ENCODE results near the gene MYCBP2.
"Not testable (repeated sequence)": the region's sequence is repeated elsewhere in the genome, so short reads cannot be mapped to it uniquely, and the experiment has no call there.

Gene MYCBP2

GRCh38 chr13:77298426-77298825 lies 28.5 kb downstream of the MYCBP2 start:
- no peak for DNase-seq

DNA sequence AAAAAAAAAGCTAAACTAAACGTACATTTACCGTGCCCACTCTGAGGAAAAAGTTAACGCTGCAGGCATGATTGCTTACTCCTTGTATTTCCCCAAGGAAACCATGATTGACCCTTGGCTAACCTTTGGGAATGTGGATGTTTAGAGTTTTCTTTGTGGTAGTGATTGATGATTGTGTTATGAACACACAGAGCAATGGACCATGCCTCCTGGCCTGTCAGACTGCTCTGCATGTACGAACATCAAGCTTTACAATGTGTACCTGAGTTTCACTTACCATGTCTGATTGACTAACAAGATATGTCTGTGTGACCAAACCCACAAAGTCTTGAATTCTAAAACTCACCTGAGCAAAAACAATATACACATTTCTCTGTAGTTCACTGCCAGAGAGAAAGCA lies 35.1 kb downstream of the MYCBP2 start:
- DNase-seq = no peak

GRCh38 chr13:77290342-77290741 lies 36.6 kb downstream of the MYCBP2 start:
- DNase-seq = no peak

DNA sequence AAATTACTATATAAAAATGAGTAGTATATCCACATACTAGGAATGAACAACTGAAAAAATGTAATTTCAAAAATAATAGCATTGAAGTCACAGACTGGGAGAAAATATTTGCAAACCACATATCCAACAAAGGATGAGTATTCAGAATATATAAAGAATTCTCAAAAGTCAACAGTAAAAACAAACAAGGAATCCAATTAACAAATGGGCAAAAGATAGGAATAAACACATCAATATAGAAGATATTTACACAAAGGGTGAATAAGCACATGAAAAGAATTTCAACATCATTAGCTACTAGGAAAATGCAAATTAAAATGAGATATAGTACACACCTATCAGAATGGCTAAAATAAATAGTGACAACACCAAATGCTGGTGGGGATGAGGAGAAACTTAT lies 37.0 kb downstream of the MYCBP2 start:
- no peak for DNase-seq

DNA sequence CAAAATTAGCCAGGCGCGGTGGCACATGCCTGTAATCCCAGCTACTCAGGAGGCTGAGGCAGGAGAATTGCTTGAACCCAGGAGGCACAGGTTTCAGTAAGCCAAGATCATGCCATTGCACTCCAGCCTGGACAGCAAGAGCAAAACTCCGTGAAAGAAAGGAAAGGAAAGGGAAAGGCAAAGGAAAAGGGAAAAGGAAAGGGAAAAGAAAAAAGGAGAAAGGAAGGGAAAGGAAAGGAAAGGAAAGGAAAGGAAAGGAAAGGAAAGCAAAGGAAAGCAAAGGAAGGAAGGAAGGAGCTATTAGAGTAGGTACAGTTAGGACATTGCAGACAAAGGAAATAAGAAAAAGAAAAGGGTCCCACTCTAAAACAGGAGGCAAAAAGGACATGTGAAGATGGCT lies 41.3 kb downstream of the MYCBP2 start:
- DNase-seq = not testable (repeated sequence)

- DNase-seq = no peak
These were observed 41.8 kb downstream of the MYCBP2 start for GRCh38 chr13:77285098-77285497.

DNA sequence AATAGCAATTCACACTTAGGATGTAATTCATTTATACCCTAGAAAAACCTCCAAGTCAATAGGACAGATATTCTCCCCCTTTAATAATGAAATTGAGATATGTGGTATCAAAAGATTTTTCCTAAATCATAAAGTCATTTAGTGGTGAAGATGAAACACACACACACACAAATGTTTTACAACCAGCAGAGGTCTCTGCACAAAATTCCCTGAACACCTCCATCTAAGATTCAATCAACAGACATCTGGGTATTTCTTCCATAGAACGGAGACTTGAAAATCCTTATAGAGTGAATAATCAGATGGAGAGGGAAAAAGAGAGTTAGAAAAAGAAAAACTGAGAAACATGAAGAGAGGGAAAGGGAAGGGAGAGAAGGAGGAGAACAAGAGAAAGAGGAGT lies 52.8 kb downstream of the MYCBP2 start:
- DNase-seq = no peak

DNA sequence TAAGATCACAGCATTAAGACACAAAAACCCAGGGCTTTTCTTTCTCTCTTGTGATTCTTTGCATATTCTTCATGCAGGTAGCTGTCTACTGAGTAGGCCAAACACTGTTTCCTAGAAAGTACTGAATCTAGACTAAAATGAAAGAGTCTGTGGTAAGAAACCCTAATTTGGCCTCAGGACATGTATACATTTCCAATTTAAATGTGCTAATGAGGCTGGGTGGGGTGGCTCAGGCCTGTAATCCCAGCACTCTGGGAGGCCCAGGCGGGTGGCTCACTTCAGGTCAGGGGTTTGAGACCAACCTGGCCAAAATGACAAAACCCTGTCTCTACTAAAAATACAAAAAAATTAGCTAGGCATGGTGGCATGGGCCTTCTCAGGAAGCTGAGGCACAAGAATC lies 57.8 kb downstream of the MYCBP2 start:
- DNase-seq = no peak

DNA sequence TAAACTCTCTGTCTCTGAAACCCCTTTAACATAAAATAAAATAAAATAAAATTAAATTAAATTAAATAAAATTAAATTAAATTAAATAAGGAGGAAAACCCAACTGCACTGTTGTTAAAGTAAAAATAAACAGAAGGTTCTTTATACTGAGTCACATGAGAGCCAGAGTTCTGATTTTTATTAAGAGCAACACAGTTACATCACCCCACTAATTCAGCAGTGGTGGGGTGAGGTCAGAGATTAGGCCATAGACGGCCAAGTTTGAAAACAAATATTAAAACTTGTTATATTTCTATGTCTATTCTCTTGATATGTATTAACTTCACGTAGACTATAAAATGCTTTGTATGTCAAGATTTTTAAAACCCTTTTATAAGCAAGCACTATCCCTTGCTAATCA lies 59.5 kb downstream of the MYCBP2 start:
- DNase-seq = no peak

DNA sequence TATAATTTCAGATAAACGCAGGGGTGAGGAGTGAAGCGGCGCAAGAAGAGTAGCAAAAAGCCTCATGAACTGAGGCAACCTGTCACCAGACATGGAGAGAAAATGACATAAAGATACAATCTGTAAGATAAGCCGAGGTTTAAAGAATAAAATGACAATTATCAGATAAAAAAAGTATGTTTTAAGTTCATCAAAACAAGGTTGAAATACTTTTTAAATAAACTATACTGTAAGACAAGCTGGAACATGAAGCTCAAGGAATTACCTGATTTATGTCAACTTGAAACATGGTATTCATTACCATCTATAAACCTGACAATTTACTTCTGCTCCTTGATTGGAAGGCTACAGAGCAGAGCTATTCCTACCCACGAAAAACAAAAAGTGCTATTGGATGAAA lies 61.6 kb downstream of the MYCBP2 start:
- DNase-seq = no peak

- no peak for DNase-seq
These were observed 64.7 kb downstream of the MYCBP2 start for GRCh38 chr13:77262198-77262597.

DNA sequence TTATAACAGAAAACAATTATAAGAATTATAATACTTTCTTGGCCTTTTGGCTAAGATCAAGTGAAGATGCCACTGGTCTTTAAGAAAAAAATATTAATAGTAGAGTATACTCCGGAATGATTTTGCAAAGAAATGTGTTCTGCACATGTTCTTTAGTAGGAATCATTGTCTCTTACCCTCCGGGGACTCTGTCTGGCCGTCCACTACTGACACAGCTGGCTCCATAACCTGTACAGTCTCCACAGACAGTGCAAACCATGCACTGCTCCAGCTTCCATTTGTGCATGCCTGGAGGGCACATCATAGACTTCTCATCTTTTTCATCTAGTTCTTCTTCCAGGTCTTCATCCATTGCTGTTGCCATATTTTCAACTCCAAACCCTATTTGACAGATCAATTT lies 75.9 kb downstream of the MYCBP2 start:
- DNase-seq = no peak

- DNase-seq = not testable (repeated sequence)
These were observed 81.7 kb downstream of the MYCBP2 start for GRCh38 chr13:77245224-77245623.

GRCh38 chr13:77239312-77239711 lies 87.6 kb downstream of the MYCBP2 start:
- no peak for DNase-seq

GRCh38 chr13:77235456-77236022 lies 91.4 kb downstream of the MYCBP2 start:
- DNase-seq = no peak

DNA sequence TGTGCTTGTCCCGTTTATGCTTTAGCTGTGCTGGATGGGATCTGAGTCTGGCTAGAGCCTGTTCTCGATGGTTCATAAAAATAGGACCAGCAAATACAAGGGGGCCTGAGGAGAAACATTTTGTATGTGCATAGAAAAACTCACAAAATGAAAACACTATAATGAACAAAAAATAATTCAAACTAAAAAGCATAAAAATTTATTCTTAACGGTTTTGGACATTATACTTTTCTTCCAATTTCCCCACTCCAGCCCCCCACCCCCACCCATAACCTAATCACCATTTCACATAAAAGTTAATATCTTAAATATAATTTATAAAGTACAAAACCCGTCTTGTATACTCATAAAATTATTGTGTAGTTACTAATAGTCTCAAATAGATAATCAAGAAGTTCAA lies 93.7 kb downstream of the MYCBP2 start:
- DNase-seq = no peak

GRCh38 chr13:77230560-77230959 lies 96.3 kb downstream of the MYCBP2 start:
- DNase-seq = no peak

- DNase-seq = no peak
These were observed 100.9 kb downstream of the MYCBP2 start for GRCh38 chr13:77225946-77226345.

GRCh38 chr13:77222909-77223308 lies 104.0 kb downstream of the MYCBP2 start:
- no peak for DNase-seq

DNA sequence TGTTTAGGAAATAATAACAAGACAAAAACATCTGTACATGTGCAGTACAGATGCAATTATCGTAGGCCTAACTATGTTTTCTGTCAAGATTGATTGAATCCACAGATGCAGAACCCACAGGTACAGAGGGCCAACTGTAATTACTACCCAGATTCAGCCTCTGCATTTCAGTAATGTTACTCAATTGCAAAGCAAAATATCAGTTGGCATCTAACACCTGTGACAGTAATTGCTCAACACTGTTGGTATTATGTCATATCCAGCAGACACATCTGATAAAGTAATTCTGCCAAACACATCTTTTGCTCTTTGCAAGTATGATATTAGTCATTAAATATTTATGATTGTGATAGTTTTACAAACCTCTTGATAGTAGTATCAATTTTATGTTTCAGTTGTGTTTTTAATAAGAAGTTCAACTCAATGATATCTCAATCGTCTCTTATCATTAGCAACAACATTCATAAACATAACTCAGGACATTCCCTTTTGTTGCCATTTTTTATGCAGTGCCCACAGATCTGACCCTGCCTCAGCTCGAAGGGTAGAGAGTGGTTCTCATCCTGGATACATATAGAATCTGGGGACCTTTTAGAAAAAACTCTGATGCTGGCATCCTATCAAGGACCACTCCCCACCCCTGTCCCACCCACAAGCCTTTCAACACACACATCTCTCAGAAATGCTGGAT lies 104.7 kb downstream of the MYCBP2 start:
- no peak for DNase-seq

GRCh38 chr13:77219401-77219800 lies 107.5 kb downstream of the MYCBP2 start:
- no peak for DNase-seq

- no peak for DNase-seq
These were observed 108.6 kb downstream of the MYCBP2 start for GRCh38 chr13:77218274-77218673.

- DNase-seq = no peak
These were observed 111.4 kb downstream of the MYCBP2 start for GRCh38 chr13:77215543-77215942.

- DNase-seq = no peak
These were observed 113.2 kb downstream of the MYCBP2 start for GRCh38 chr13:77213644-77214043.

GRCh38 chr13:77207943-77208342 lies 119.0 kb downstream of the MYCBP2 start:
- DNase-seq = no peak
